Peyer's patch (tissue), 4 donors: Measurements from ENCODE around the gene ANKRD53. TPM values are rescaled to one million over a fixed set of nuclear protein-coding genes. Genes with fewer than 3 reads are reported as not detected.

Experiments used
- DNase-seq, 3 donors: peaks; one replicate each; pipeline ENCODE4 v3.0.0-alpha.2; 2017 to 2019
- H3K27ac ChIP-seq, 4 donors: fragments of 200-600 bp; sonication (generic); one replicate each; pipeline ENCODE4 v1.5.1; 2016 to 2019
- H3K27me3 ChIP-seq, 2 donors: fragments of 200-600 bp; sonication (generic); one replicate each; pipeline ENCODE4 v1.5.1; 2019
- H3K36me3 ChIP-seq, 3 donors: fragments of 200-600 bp; sonication (generic); one replicate each; pipeline ENCODE4 v1.5.1; 2016 to 2019
- H3K4me1 ChIP-seq, 4 donors: fragments of 200-600 bp; sonication (generic); one replicate each; pipeline ENCODE4 v1.5.1; 2016 to 2019
- H3K4me3 ChIP-seq, 4 donors: fragments of 200-600 bp; sonication (generic); 1 replicate in 3 of 4; 2 replicates in 1 of 4; pipeline ENCODE4 v1.5.1; 2016 to 2019; ENCODE audit warnings: mild to moderate bottlenecking in 1 of 4
- H3K9me3 ChIP-seq, 4 donors: fragments of 200-600 bp; sonication (generic); one replicate each; pipeline ENCODE4 v1.5.1; 2016 to 2019; ENCODE audit warnings: mild to moderate bottlenecking in 1 of 4
- CTCF ChIP-seq, 6 experiments: fragments of 450-650 bp in 4 of 6; fragments of 200-600 bp in 2 of 6; sonication (generic) in 1 of 6; IDR thresholded peaks; one replicate each; pipeline ENCODE4 v1.5.1; 2017 to 2019; ENCODE audit warnings: antibody characterized with exemption in 6 of 6, mild to moderate bottlenecking in 3 of 6, moderate library complexity in 1 of 6
- POLR2A ChIP-seq, 2 donors: fragments of 450-650 bp; IDR thresholded peaks; one replicate each; pipeline ENCODE4 v1.5.1; 2017; ENCODE audit warnings: antibody characterized with exemption in 2 of 2, mild to moderate bottlenecking in 2 of 2, moderate library complexity in 2 of 2
- total RNA-seq, 4 donors: library from RNA; depleted of rRNA; stranded (reverse); fragments of >200 nt; gene quantifications; one replicate each; pipeline ENCODE4 v1.1.0, GENCODE V29; 2016

Gene ANKRD53
- total RNA-seq, 4 donors from 2014 or later = 3.5 TPM; not detected in 3

GRCh38 chr2:71003966-71004755 lies 25.7 kb downstream of the ANKRD53 start:
- H3K27me3 ChIP-seq = no peaks in the 10 kb centered on the region
- TF ChIP-seq POLR2A (IDR thresholded peaks at IDR 0.05) = no peak
- no peak for TF ChIP-seq CTCF (IDR thresholded peaks at IDR 0.05)
- peaks cover 0 to 3% (median 0%) of the 10 kb centered on the region in 4 donors for H3K9me3 ChIP-seq
- H3K4me3 ChIP-seq = no peak overlapping the region
- H3K4me1 ChIP-seq = peaks cover 0 to 13% (median 2%) of the 10 kb centered on the region in 4 donors
- DNase-seq = no peak
- no peaks in the 10 kb centered on the region for H3K36me3 ChIP-seq
- no peak overlapping the region for H3K27ac ChIP-seq

- peaks cover 0 to 13% (median 2%) of the 10 kb centered on the region in 4 donors for H3K4me1 ChIP-seq
- H3K36me3 ChIP-seq = no peaks in the 10 kb centered on the region
- H3K27me3 ChIP-seq = no peaks in the 10 kb centered on the region
- no peak for TF ChIP-seq CTCF (IDR thresholded peaks at IDR 0.05)
- TF ChIP-seq POLR2A (IDR thresholded peaks at IDR 0.05) = no peak
- DNase-seq = no peak
- no peak overlapping the region for H3K27ac ChIP-seq
- peaks cover 0 to 3% (median 0%) of the 10 kb centered on the region in 4 donors for H3K9me3 ChIP-seq
- H3K4me3 ChIP-seq = no peak overlapping the region
These were observed 26.4 kb downstream of the ANKRD53 start for GRCh38 chr2:71004857-71005256.

GRCh38 chr2:71005271-71006202 lies 27.1 kb downstream of the ANKRD53 start:
- TF ChIP-seq POLR2A (IDR thresholded peaks at IDR 0.05) (no peak), CTCF (IDR thresholded peaks at IDR 0.05) (no peak)
- peaks cover 0 to 13% (median 2%) of the 10 kb centered on the region in 4 donors for H3K4me1 ChIP-seq
- no peak overlapping the region for H3K27ac ChIP-seq
- H3K4me3 ChIP-seq = no peak overlapping the region
- no peak for DNase-seq
- peaks cover 0 to 3% (median 0%) of the 10 kb centered on the region in 4 donors for H3K9me3 ChIP-seq
- no peaks in the 10 kb centered on the region for H3K36me3 ChIP-seq
- no peaks in the 10 kb centered on the region for H3K27me3 ChIP-seq

- H3K4me3 ChIP-seq = no peak overlapping the region
- peaks cover 0 to 11% (median 2%) of the 10 kb centered on the region in 4 donors for H3K4me1 ChIP-seq
- no peaks in the 10 kb centered on the region for H3K27me3 ChIP-seq
- peaks cover 0 to 3% (median 0%) of the 10 kb centered on the region in 4 donors for H3K9me3 ChIP-seq
- H3K27ac ChIP-seq = no peak overlapping the region
- DNase-seq = no peak
- H3K36me3 ChIP-seq = no peaks in the 10 kb centered on the region
- TF ChIP-seq CTCF (IDR thresholded peaks at IDR 0.05) = no peak
These were observed 27.9 kb downstream of the ANKRD53 start for GRCh38 chr2:71006323-71006722.

- H3K27me3 ChIP-seq = no peaks in the 10 kb centered on the region
- TF ChIP-seq CTCF (IDR thresholded peaks at IDR 0.05) (no peak), POLR2A (IDR thresholded peaks at IDR 0.05) (no peak)
- H3K9me3 ChIP-seq = no peaks in the 10 kb centered on the region
- no peaks in the 10 kb centered on the region for H3K36me3 ChIP-seq
- DNase-seq = no peak
- peaks cover 0 to 2% (median 0%) of the 10 kb centered on the region in 4 donors for H3K4me1 ChIP-seq
- H3K27ac ChIP-seq = no peak overlapping the region
- no peak overlapping the region for H3K4me3 ChIP-seq
These were observed 28.7 kb downstream of the ANKRD53 start for GRCh38 chr2:71006955-71007799.
